ENCODE data around the gene N4BP3.
A peak's percentile ranks its signal among the peaks of the same experiment; 100 is the strongest.

N4BP3 gene

DNA sequence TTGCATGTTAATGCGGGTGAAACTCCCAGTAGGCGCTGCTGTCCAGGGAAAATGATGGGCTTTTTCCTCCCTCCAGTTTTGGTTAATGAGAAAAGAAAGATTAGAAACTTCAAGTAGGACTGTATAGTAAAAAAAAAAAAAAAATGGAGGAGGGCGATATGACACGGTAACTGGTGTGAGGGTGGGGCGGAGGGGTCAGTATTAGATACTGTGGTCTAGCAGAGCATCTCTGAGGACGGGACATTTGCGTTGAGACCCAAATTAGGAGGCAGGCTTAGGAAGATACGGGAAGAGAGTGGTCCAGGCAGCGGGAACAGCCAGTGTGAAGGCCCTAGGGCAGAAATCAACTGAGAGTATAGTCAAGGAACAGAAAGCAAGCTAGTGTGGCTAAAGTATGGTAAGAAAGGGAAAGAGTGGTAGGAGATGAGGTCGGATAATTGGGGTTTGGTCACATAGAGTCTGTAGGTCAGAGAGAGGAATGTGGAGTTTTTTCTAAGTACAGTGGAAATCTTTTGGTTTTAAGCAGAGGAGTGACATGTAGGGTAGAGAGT is 18.2 kb downstream of the N4BP3 start:
- H3K4me1 Mint-ChIP-seq = peaks cover 27% of the 10 kb centered on the region
- no peaks in the 10 kb centered on the region for H3K9me3 Mint-ChIP-seq
- peak overlapping the region; percentile 78 for H3K4me3 Mint-ChIP-seq
- peak overlapping the region; percentile 9 for H3K27ac Mint-ChIP-seq
- H3K36me3 Mint-ChIP-seq = peaks cover 15% of the 10 kb centered on the region
- CTCF ChIA-PET = interaction anchor here (1.7 kb wide), 1 partner anchor 11 kb away, joined by 6 read pairs; no protein-coding TSS in a partner anchor
- peaks cover 21% of the 10 kb centered on the region for H3K27me3 Mint-ChIP-seq
- no peak for DNase-seq

DNA sequence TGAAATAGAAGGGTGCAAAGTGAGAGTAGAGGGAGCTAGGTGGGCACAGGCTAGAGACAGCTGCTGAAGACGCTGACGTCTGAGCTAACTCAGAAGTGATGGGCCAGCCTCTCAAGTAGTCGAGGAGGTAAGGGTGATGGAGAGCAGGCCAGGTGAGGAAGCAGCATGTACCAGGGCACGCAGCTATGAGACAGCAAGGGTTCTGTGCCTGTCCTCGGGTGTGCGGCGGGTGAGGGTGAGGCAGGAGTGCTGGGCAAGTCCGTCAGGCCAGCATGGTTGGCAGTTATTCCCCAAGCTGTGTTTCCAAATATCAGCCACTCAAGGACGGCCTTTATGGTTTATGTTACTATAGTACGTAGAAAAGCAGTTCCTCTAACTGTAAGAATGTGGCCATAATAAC is 23.7 kb downstream of the N4BP3 start:
- no peak for DNase-seq
- Mint-ChIP-seq H3K27me3 (no peaks in the 10 kb centered on the region), H3K4me3 (no peak overlapping the region), H3K36me3 (peaks cover 27% of the 10 kb centered on the region), H3K4me1 (peaks cover 12% of the 10 kb centered on the region), H3K9me3 (no peaks in the 10 kb centered on the region), H3K27ac (no peak overlapping the region)
- CTCF ChIA-PET = interaction anchor here (1.2 to 5.0 kb wide), 3 partner anchors 16 to 62 kb away, joined by 3 to 21 read pairs (median 5); no protein-coding TSS in a partner anchor

DNA sequence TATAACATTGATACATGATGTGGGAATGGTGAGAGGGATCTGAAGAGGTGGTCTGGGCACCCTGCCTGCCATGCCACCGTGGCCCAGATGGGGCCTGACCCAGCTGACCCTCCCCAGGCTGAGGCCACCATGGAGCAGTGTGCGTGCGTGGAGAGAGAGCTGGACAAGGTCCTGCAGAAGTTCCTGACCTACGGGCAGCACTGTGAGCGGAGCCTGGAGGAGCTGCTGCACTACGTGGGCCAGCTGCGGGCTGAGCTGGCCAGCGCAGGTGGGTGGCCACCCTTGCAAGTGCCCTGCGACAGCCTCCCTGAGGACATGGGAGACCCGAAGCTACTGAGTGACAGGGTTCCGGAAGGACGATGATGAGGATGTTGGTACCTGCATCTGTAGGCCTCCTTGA is 24.7 kb downstream of the N4BP3 start:
- Mint-ChIP-seq H3K4me3 (no peak overlapping the region), H3K36me3 (peaks cover 30% of the 10 kb centered on the region), H3K27ac (no peak overlapping the region), H3K27me3 (no peaks in the 10 kb centered on the region), H3K9me3 (no peaks in the 10 kb centered on the region), H3K4me1 (peaks cover 9% of the 10 kb centered on the region)
- CTCF ChIA-PET = interaction anchor here (0.7 to 5.0 kb wide), 4 partner anchors 17 to 63 kb away, joined by 3 to 21 read pairs (median 4); no protein-coding TSS in a partner anchor
- no peak for DNase-seq

DNA sequence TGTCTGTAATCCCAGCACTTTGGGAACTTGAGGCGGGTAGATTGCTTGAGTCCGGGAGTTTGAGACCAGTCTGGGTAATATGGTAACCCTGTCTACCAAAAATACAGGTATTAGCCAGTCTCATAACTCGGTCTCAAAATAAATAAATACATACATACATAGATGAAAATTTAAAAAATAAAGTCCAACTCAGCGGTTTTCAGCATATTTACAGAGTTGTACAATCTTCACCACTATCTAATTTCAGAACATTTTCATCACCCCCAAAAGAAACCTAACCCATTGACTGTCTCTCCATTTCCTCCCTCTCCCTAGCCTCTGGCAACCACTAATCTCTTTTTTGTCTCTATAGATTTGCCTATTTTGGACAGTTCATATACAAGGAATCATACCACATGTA is 28.2 kb downstream of the N4BP3 start:
- peaks cover 35% of the 10 kb centered on the region for H3K36me3 Mint-ChIP-seq
- CTCF ChIA-PET = interaction anchor here (9.8 kb wide), 1 partner anchor 66 kb away, joined by 118 read pairs; no protein-coding TSS in a partner anchor
- H3K27me3 Mint-ChIP-seq = no peaks in the 10 kb centered on the region
- H3K27ac Mint-ChIP-seq = no peak overlapping the region
- DNase-seq = no peak
- H3K4me3 Mint-ChIP-seq = no peak overlapping the region
- H3K9me3 Mint-ChIP-seq = no peaks in the 10 kb centered on the region
- H3K4me1 Mint-ChIP-seq = peaks cover 3% of the 10 kb centered on the region

DNA sequence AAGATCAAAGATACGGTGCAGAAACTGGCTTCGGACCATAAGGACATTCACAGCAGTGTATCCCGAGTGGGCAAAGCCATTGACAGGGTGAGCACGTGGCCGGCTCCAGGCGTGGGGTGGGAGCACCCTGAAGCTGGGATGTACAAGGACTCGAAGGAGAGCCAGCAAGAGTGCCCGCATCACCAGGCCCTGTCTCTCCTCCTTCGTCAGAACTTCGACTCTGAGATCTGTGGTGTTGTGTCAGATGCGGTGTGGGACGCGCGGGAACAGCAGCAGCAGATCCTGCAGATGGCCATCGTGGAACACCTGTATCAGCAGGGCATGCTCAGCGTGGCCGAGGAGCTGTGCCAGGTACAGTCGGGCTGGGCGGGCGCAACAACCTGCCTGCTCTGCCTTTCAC is 29.3 kb downstream of the N4BP3 start:
- peaks cover 3% of the 10 kb centered on the region for H3K4me1 Mint-ChIP-seq
- CTCF ChIA-PET = interaction anchor here (0.7 to 9.8 kb wide), 4 partner anchors 10 to 67 kb away, joined by 3 to 118 read pairs (median 12); no protein-coding TSS in a partner anchor
- H3K27me3 Mint-ChIP-seq = no peaks in the 10 kb centered on the region
- H3K27ac Mint-ChIP-seq = no peak overlapping the region
- H3K9me3 Mint-ChIP-seq = no peaks in the 10 kb centered on the region
- H3K36me3 Mint-ChIP-seq = peaks cover 44% of the 10 kb centered on the region
- H3K4me3 Mint-ChIP-seq = no peak overlapping the region
- DNase-seq = no peak

DNA sequence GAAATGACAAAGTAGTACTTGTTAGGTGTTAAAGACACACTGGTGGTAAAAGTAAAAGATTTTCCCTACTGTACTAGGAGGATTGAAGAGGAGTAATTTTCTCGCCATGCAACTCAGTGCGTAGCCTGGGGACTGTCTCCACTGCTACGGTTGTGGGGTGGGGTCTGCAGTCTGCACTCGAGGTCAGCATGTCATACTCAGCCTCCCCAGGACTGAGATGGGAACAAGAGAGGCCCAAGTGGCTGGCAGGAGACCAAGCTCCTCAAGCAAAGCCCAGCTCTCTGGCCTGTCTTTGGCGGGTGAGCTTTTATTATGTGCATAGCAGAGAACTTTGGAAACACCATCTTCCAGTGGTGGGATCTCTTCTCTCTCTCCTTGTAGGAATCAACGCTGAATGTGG is 29.9 kb downstream of the N4BP3 start:
- DNase-seq = no peak
- H3K27me3 Mint-ChIP-seq = no peaks in the 10 kb centered on the region
- no peak overlapping the region for H3K4me3 Mint-ChIP-seq
- CTCF ChIA-PET = interaction anchor here (1.1 to 9.8 kb wide), 4 partner anchors 11 to 68 kb away, joined by 3 to 118 read pairs (median 14); partner anchors contain the start of gene NHP2
- H3K27ac Mint-ChIP-seq = no peak overlapping the region
- no peaks in the 10 kb centered on the region for H3K9me3 Mint-ChIP-seq
- peaks cover 45% of the 10 kb centered on the region for H3K36me3 Mint-ChIP-seq
- H3K4me1 Mint-ChIP-seq = peaks cover 4% of the 10 kb centered on the region

DNA sequence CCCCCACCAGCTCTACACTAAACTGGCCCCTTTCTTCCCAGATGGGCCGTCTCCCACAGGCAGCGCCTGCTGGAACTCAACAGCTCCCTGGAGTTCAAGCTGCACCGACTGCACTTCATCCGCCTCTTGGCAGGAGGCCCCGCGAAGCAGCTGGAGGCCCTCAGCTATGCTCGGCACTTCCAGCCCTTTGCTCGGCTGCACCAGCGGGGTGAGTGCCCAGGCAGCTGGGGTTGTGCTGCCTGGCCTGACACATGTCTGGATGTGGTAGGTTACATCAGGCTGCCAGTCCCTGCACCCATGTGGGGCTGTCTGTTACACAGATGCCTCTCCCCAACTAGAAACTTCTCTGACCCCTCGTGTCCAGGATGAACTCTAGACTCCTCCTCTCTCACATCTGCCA is 30.6 kb downstream of the N4BP3 start:
- Mint-ChIP-seq H3K4me1 (peaks cover 11% of the 10 kb centered on the region), H3K27ac (no peak overlapping the region), H3K4me3 (no peak overlapping the region), H3K27me3 (no peaks in the 10 kb centered on the region), H3K36me3 (peaks cover 48% of the 10 kb centered on the region), H3K9me3 (no peaks in the 10 kb centered on the region)
- CTCF ChIA-PET = interaction anchor here (1.5 to 9.8 kb wide), 4 partner anchors 10 to 68 kb away, joined by 3 to 118 read pairs (median 14); partner anchors contain the start of gene NHP2
- DNase-seq = no peak

DNA sequence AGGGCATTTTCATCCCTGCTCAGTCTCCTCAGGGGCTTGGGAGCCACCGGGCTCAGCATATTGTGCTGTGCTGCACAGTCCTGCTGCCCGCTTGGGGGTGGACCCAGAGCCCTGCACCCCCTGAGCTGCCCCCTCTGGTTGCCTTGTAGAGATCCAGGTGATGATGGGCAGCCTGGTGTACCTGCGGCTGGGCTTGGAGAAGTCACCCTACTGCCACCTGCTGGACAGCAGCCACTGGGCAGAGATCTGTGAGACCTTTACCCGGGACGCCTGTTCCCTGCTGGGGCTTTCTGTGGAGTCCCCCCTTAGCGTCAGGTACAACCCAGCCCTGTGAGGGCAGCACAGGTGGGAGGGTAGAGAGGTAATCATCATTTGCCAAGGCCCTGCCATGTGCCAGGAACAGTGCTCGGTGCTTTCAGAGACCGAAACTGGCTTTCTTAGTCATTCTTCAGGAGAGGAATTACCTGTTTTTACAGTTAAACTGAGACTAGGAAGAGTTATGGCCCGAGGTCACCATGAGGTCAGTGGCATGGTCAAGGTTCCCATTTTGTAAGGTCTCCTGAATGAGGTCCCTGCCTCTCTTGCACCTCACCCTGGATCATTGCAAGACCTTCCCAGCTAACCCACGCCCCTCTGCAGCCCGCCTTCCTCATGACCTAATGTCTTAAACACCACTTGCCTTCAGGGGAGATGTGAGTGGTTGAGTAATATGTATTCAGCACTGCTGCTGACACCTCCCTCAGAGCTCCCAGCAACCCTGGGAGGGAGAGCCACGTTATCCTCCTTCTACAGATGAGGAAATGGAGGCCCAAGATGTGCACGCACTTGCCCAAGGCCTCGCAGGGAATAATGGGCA is 32.9 kb downstream of the N4BP3 start:
- peaks cover 57% of the 10 kb centered on the region for H3K36me3 Mint-ChIP-seq

DNA sequence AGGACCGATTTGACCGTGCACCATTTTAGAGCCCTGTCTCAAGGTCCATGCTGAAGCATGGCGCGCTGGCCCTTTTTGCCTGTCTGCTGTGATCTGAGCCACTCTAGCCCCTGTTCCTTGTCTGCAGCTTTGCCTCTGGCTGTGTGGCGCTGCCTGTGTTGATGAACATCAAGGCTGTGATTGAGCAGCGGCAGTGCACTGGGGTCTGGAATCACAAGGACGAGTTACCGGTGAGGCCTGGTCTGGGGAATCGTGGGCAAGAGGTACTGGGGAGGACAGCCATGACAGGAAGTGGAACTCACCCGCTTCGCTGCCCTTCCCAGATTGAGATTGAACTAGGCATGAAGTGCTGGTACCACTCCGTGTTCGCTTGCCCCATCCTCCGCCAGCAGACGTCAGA is 34.1 kb downstream of the N4BP3 start:
- peaks cover 58% of the 10 kb centered on the region for H3K36me3 Mint-ChIP-seq
- no peak overlapping the region for H3K27ac Mint-ChIP-seq
- no peaks in the 10 kb centered on the region for H3K9me3 Mint-ChIP-seq
- H3K4me3 Mint-ChIP-seq = no peak overlapping the region
- CTCF ChIA-PET = interaction anchor here (0.8 to 9.8 kb wide), 6 partner anchors 12 to 281 kb away, joined by 3 to 118 read pairs (median 4); no protein-coding TSS in a partner anchor
- no peaks in the 10 kb centered on the region for H3K27me3 Mint-ChIP-seq
- H3K4me1 Mint-ChIP-seq = peaks cover 42% of the 10 kb centered on the region
- no peak for DNase-seq

More for the DNA sequence above, 32.9 kb downstream of the N4BP3 start:
- Mint-ChIP-seq H3K4me1 (peaks cover 34% of the 10 kb centered on the region), H3K9me3 (no peaks in the 10 kb centered on the region), H3K27me3 (no peaks in the 10 kb centered on the region), H3K27ac (no peak overlapping the region), H3K4me3 (no peak overlapping the region)
- CTCF ChIA-PET = interaction anchor here (0.6 to 9.8 kb wide), 7 partner anchors 10 to 71 kb away, joined by 3 to 118 read pairs (median 6); no protein-coding TSS in a partner anchor
- DNase-seq = peak; percentile 85

DNA sequence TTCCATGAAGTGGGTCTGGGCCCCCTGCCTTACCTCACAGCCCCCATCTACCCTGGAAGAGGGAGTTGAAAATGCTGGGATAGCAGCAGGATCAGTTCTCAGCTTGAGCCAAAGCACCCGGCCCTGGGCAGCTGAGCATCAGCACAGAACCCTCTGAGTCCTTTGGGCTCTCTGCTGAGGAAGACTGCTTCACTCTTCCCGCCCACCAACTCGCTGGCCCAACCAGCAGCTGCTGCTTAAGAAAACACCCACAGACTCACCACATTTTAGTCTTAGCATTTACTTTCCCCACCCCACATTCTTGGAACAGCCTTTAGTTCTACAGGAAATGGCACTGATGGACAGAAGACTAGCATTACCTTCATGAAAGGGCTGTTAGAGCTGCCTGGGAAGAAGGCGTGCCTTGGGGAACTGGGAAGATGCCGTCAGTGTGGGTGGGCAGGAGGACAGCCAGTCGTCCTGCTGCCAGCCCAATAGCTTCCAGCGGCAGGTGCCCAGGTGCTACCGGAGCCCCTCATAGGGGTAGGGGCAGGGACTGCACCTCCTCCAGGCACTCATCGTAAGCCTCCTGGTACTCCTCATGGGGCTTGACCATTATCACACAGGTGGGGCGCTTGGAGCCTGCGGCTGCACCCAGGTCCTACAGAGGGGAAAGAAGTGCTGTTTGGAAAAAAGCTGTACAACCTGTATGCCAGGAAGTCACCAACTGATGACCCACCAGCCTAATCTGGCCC is 36.0 kb downstream of the N4BP3 start:
- Mint-ChIP-seq H3K36me3 (peaks cover 47% of the 10 kb centered on the region), H3K9me3 (no peaks in the 10 kb centered on the region), H3K4me1 (peaks cover 58% of the 10 kb centered on the region), H3K27ac (peak overlapping the region; percentile 81), H3K4me3 (no peak overlapping the region), H3K27me3 (no peaks in the 10 kb centered on the region)
- CTCF ChIA-PET = interaction anchor here (0.6 to 9.8 kb wide), 5 partner anchors 9 to 74 kb away, joined by 3 to 118 read pairs (median 7); partner anchors contain the start of gene HNRNPAB
- DNase-seq = peak; percentile 48

DNA sequence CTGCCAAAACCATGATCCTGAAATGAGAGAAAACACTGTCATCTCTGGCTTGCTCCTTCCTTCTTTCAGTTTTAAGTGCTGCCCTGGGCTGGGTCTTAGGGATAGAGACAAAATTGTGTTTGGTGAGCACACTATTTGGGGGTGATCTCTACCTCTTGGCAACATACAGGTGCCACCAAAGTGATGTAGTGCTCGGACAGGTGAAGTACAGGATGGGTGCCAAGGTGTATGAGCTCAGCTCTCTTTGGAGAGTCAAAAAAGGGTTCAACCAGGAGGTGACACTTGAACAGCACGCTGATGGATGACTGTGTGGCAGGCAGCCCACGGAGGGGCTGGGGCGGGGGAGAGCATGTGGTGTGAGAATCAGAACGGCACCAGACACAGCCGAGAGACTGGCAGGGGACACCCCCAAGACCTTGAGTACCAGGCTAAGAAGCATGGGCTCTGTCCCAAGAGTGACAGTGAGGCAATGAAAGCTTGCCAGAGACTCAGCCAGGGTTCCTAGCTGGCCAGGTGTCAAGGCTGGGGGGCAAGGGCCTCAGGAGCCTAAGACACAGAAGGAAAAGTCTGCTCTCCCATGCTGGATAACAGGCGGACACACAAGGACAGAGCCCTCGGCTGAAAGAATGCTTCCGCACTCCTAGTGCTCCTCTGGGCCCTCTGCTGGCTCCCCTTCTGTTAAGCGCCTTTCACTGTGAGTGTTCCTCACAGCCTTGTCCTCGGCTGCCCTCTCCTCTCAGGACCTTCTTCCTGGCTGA is 37.8 kb downstream of the N4BP3 start:
- peak overlapping the region; percentile 39 for H3K4me3 Mint-ChIP-seq
- H3K27me3 Mint-ChIP-seq = no peaks in the 10 kb centered on the region
- H3K4me1 Mint-ChIP-seq = peaks cover 59% of the 10 kb centered on the region
- CTCF ChIA-PET = interaction anchor here (1.0 to 9.8 kb wide), 4 partner anchors 11 to 76 kb away, joined by 3 to 118 read pairs (median 9); no protein-coding TSS in a partner anchor
- peaks cover 41% of the 10 kb centered on the region for H3K36me3 Mint-ChIP-seq
- DNase-seq = no peak
- no peaks in the 10 kb centered on the region for H3K9me3 Mint-ChIP-seq
- H3K27ac Mint-ChIP-seq = peak overlapping the region; percentile 73

DNA sequence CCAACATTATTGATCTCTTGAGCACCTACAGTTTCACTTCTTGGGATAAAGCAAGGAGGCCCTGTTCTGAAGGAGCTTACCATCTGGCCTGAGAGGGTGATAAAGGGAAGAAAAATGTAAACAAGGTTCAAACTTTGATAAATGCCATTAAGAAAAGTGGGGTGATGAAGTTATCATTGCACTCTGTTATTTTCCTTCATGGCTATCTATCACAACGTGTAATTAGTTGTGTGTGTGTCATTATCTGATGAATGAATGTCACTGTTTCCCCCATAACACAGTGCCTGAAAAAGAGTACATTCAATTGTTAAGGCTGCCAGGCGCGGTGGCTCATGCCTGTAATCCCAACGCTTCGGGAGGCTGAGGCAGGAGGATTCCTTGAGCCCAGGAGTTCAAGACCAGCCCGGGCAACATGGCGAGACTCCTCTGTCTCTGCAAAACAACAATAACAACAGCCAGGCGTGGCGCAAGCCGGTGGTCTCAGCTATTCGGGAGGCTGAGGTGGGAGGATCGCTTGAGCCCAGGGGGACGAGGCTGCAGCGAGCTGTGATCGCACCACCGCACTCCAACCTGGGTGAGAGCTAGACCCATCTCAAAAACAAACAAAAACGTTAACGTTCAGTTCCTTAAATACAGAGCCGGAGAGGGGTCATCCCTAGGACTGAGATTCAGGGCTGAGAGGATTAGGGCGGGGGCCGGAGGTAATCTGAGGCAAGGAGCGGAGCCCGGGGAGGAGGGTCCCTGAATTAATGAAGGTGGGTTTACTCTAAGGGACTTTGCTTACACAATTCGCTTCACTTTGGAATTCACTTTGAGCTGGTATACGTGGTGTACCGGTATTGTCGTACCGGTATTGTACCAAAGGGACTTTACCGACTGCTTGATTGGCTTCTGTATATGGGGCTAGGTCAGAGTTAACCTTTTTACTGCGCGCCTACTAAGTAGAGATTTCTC is 39.4 kb downstream of the N4BP3 start:
- Mint-ChIP-seq H3K36me3 (peaks cover 28% of the 10 kb centered on the region), H3K9me3 (no peaks in the 10 kb centered on the region), H3K4me1 (peaks cover 59% of the 10 kb centered on the region), H3K4me3 (peak overlapping the region; percentile 95), H3K27ac (peak overlapping the region; percentile 90), H3K27me3 (no peaks in the 10 kb centered on the region)
- CTCF ChIA-PET = interaction anchor here (1.0 to 1.5 kb wide), 3 partner anchors 11 to 77 kb away, joined by 4 to 6 read pairs (median 4); no protein-coding TSS in a partner anchor
- no peak for DNase-seq

Data from activated naive CD4-positive, alpha-beta T cell treated with anti-CD3 and anti-CD28 coated beads, Interleukin-2, amount 10 ng/mL, durations not matched to agents 7 days and 5 days (primary cell).